ENCODE data around the gene FBXO34.

GRCh38 chr14:55347040-55347439 is 75.8 kb downstream of the FBXO34 start:
- TF ChIP-seq PATZ1 (CRISPR knock-in tag; IDR thresholded peaks at IDR 0.05; ENCODE audit: borderline replicate concordance): no peak
- TF ChIP-seq ZFP30 (CRISPR knock-in tag; IDR thresholded peaks at IDR 0.05): no peak
- no peak for TF ChIP-seq BACH2 (CRISPR knock-in tag; IDR thresholded peaks at IDR 0.05; ENCODE audit: borderline replicate concordance)
- TF ChIP-seq RARB (CRISPR knock-in tag; IDR thresholded peaks at IDR 0.05): no peak
- no peak for TF ChIP-seq CREB5 (CRISPR knock-in tag; IDR thresholded peaks at IDR 0.05; ENCODE audit: low read depth)
- no peak for TF ChIP-seq ZNF8 (CRISPR knock-in tag; IDR thresholded peaks at IDR 0.05)
- TF ChIP-seq TOX (CRISPR knock-in tag; IDR thresholded peaks at IDR 0.05; ENCODE audit: borderline replicate concordance): no peak
- TF ChIP-seq ESRRG (CRISPR knock-in tag; IDR thresholded peaks at IDR 0.05): no peak
- TF ChIP-seq ZNF565 (CRISPR knock-in tag; conservative IDR thresholded peaks at IDR 0.05; ENCODE audit: low read depth): no peak
- TF ChIP-seq OSR1 (CRISPR knock-in tag; IDR thresholded peaks at IDR 0.05): no peak
- no peak for TF ChIP-seq ARNTL (CRISPR knock-in tag; IDR thresholded peaks at IDR 0.05; ENCODE audit: borderline replicate concordance, low read depth)
- TF ChIP-seq ISL1 (CRISPR knock-in tag; IDR thresholded peaks at IDR 0.05): no peak
- no peak for TF ChIP-seq CSDC2 (CRISPR knock-in tag; IDR thresholded peaks at IDR 0.05)
